HG02678 (cell line): ENCODE results near the gene FBXO2.
"Not testable (repeated sequence)": the region's sequence is repeated elsewhere in the genome, so short reads cannot be mapped to it uniquely, and the experiment has no call there.

Experiments used
- ATAC-seq: cut with Tn5 transposase; IDR thresholded peaks from one replicate; pipeline ENCODE4 v1.9.1; 2021; ENCODE audit warnings: mild to moderate bottlenecking, moderate library complexity; ENCODE audit not compliant: unreplicated experiment

FBXO2 gene

DNA sequence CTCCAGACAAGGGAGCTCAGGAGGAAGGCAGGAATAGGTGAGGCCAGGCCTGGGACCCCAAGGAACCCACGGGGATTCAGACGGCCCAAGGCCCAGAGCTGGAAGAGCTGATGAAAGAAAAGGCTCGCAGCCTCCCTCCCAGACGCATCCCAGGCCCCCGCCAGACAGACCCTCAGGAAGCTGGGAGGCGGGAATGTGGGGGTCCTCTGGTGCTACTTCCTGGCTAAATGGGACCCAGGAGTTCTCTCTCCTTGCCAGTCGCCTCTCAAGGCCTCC, 430 bp downstream of the FBXO2 start:
- no peak for ATAC-seq

GRCh38 chr1:11653101-11653860, 948 bp downstream of the FBXO2 start:
- ATAC-seq = no peak

DNA sequence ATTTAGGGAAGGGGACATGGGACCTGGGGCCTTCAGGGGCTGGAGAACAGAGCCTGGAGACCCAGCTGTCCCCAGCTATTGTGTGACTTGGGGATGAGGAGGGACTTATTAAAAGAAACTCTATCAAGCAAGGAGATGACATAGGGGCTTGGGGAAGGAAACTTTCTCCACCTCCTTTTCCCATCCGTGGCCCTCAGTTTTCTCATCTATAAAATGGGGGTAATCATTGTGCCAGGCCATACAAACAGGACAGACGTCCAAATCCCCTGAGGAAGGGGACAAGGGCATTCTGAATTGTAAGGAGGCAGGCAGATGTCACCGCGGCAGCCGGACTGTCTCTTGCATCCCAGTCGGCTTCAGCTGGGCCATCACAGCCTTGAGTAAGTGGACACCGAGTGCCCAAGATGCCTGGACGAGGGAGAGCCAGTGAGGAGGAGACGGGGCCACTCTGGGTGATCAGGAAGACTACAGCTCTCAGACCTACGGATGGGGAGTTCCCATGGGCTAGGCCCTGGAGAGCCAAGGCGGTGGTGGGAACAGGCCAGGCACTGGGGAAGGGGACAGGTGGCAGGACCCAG, 1.9 kb downstream of the FBXO2 start:
- no peak for ATAC-seq

- no peak for ATAC-seq
These were observed 3.2 kb downstream of the FBXO2 start for GRCh38 chr1:11651017-11651416.

DNA sequence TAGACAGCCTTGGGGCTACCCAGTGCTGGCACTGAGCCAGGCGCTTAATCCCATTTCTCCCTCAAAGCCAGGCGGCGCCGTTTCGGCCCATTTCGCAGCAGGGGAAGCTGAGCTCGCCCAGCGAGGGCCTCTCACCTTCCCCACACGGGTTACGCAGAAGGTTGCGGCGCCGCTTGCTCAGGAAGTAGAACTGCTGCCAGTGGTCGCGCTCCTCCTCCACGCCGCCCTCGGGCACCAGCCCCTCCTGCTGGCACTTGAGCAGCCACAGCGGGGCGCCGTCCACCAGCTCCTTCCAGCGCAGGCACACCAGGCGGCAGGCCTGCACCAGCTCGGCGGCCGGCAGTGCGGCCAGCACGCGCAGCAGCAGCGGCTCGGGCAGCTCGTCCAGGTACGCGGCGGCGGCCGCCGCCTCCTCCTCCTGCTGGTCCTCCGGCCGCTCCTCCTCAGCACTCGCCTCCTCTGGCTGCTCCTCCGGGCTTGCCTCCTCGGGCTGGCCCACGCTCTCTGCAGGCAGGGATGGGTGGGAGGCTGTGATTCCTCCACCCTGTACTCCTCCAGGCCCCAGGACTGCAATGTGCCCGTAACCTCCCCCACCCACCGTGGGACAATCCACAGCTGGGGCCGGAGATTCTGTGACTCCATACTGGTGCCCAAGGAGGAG, 3.8 kb downstream of the FBXO2 start:
- no peak for ATAC-seq

DNA sequence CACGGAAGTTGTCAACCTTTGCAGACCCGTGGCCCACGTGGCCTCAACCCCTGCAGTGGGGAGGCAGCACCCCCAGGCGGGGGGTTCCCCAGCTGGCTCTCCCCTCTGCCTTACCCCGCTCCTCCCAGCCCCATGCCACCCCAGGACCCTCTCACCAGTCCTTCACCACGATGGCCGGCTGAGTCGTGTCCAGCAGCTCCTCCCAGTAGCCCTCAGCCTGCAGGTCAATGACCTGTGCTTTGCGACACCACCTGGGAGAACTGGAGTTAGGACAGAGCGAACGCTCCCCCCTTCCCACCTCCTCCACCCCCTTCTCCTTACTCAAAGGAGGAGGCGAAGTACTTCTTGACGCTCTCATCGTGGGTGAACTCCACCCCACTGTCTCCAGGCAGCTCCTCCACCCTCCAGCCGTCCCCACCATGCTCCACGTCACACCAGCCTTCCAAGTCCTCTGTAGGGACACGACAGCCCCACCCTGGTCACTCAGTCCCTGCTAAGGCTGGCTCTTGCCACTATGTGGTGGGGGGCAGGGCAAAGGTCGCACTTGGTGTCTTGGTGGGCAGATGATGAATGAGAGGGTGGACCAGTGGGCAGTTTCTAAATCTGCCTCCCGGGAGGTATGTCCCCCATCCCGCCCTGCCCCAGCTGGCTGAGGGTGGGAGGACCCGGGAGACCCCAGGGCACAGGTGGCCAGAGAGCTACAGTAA, 4.5 kb downstream of the FBXO2 start:
- ATAC-seq = no peak

GRCh38 chr1:11649237-11649623, 5.0 kb downstream of the FBXO2 start:
- no peak for ATAC-seq

DNA sequence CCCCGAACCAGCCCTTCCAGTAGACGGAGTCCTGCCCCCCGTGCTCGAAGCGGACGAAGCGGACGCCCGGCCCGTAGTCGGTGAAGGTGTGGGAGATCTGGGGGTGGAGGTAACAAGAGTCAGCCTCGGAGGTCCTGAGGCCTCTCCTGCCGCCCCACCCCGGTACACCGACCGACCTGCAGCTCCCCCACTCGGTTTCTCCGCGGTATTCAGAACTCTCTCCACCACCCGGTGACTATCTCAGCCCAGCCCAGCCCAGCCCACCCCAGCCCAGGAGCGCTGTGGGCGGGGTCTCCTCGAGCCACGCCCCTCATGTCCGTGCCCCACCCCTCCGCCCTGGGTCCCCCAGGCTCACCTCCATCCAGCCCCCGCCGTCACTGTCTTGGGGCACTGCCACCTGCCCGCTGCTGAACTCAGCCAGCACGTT, 5.5 kb downstream of the FBXO2 start:
- no peak for ATAC-seq

- ATAC-seq = no peak
These were observed 6.2 kb downstream of the FBXO2 start for GRCh38 chr1:11648039-11648438.

GRCh38 chr1:11647333-11647732, 6.9 kb downstream of the FBXO2 start:
- ATAC-seq = no peak

GRCh38 chr1:11646317-11646716, 7.9 kb downstream of the FBXO2 start:
- no peak for ATAC-seq

DNA sequence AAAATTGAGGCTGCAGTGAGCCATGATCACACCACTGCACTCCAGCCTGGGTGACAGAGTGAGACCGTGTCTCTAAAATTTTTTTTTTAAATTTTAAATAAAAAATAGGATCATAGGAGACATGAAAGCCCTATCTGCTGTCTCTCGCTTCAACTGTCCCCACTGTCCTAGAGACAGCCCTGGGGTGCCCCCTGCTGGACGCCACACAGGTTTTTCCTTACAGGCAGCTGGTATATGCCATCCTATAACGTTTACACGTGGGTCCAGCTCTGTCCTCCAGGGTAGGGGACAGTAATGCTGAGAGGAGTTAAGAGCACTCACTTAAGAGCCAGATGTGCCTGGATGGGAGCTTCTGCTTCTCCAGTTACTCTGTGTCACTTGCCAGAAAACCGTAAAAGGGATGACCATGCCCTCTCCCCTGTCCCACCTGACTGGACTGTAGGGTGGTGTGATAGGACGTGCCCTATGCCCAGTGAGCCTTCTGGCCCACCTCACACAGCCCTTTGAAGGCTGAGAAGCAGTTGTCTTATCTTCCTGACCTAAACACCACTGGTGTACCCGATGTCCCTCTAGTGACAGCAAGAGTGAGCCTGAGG, 8.5 kb downstream of the FBXO2 start:
- ATAC-seq = no peak

DNA sequence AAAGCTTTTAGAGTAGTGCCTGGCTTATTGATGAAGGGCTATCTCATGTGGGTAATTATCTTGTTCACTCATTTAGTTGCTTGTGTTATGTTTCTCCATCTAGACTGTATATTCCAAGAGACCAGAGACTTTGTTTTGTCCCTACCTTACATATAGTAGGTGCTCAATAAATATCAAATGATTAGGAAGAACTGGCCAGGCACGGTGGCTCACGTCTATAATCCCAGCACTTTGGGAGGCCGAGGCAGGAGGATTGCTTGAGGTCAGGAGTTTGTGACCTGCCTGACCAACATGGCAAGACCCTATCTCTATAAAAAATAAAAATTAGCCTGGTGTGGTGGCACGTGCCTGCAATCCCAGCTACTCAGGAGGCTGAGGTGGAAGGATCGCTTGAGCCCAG, 9.0 kb downstream of the FBXO2 start:
- no peak for ATAC-seq

DNA sequence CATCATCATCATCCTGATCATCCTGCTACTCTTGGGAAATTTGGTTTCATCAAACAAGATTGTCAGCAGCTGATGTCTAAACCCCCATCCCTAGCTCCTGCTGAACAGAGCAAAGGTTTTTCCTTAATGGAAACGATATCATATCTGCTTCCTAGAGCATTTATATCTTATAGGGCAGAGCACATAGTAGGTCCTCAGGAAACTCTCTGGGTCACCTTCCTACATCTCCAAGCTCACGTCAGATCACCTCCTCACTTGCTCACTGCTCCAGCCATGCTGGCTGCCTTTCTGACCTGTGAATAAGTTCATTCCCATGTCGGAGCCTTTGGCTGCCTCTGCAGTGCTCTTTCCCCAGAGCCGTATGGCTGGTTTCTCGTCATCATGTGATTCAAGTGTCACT, 10.4 kb downstream of the FBXO2 start:
- no peak for ATAC-seq

DNA sequence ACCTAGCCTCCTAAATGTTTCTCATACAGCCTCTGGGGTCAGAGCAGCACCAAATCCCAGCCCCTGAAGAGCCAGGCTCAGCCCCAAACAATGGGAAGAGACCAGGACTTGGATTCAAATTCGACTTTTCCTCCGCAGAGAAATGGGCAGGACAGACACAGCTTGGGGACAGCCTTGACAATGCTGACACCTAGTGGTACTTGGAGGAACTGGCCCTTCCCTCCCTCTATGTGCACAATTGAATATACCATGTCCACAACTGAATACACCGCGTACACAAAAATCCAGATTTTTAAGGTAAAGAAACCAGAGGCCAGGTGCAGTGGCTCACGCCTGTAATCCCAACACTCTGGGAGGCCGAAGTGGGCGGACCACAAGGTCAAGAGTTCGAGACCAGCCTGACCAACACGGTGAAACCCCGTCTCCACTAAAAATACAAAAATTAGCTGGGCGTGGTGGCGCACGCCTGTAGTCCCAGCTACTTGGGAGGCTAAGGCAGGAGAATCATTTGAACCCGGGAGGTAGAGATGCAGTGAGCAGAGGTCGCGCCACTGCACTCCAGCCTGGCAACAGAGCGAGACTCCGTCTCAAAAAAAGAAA, 11.7 kb downstream of the FBXO2 start:
- not testable (repeated sequence) for ATAC-seq

- ATAC-seq = no peak
These were observed 12.4 kb downstream of the FBXO2 start for GRCh38 chr1:11641776-11642305.

GRCh38 chr1:11640944-11641343, 13.3 kb downstream of the FBXO2 start:
- no peak for ATAC-seq

DNA sequence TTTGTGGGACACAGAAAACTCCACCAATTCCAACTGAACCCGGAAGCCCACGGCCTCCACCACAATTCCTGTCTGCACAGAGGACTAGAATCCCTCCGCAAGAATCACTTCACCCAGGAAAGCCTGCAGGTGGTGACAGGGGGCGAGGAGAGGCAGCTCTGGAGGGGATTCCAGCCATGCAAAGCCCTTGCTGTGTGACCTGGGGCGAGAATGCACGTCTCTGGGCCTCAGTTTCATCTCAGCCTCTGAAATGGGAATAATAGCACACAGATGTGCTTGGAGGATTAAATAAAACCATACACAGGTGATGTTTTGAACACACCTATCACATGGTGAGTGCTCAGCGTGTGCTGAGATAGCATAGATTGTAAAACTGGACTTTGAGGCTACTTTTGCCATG, 14.1 kb downstream of the FBXO2 start:
- ATAC-seq = no peak

GRCh38 chr1:11639372-11639771, 14.9 kb downstream of the FBXO2 start:
- no peak for ATAC-seq

DNA sequence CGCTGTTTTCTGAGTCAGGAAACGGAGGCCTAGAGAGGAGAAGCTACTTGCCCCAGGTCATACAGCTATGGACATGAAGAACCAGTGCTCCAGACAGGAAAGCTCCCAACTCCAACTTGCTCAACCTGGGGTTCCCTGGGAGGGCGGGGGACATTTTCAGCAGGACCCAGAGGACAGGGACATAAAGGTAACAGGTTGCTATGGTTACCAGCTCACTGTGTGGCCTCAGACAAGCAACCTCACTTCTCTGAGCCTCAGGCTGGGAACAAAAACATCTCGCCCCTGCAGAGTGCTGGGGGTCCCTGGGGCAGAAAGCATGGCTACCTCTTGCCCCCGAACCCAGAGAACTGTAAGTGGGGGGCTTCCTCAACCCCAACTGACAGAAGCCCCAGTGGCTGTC, 16.1 kb downstream of the FBXO2 start:
- no peak for ATAC-seq
